ENCODE data around the gene NXPH4.

Gene NXPH4

GRCh38 chr12:57270966-57271470 lies 54.4 kb downstream of the NXPH4 start:
- no peak for DNase-seq (ENCODE audit: low read depth in 2 of 3, low spot score in 2 of 3)

DNA sequence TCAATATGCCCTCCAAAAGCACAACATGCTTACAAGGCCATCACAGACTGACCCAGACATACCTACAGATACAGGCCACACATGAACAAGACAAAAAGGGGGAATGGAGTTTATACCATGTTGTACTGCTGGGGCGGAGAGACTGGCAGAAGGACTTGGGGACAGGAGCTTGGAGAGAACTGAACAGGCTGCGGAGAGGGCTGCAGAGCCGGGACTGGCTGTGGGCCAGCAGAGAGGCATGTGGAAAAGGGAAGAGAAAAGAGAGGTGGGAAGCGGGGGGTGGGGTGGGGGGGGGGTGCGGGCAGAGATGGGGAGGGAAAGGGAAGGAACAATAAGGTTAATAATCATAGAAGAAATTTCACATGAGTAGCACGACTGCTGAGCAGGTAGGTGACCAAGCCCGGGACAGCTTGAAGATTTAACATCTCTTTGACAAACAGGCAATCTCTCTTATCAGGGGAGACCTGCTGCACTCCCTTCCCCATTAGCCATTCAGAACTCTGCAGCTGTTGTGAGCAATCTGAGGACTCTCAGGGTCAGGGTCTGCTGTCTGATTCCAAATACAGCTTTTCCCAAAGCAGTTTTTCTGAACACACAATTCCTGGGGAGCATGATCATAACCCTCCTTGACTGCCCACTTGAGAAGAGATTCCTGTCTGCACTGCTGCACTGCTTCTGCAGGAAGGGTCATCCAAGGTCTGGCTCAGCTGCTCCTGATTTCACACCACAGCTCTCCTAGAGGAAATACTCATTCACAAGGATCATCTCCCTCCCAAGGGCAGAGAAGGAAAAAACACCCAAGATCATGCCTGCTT lies 56.0 kb downstream of the NXPH4 start:
- no peak for DNase-seq (ENCODE audit: low read depth in 2 of 3, low spot score in 2 of 3)

GRCh38 chr12:57273516-57273915 lies 56.9 kb downstream of the NXPH4 start:
- no peak for DNase-seq (ENCODE audit: low read depth in 2 of 3, low spot score in 2 of 3)
